Measurements from ENCODE around the gene RIPOR3.
"Not testable (repeated sequence)": the region's sequence is repeated elsewhere in the genome, so short reads cannot be mapped to it uniquely, and the experiment has no call there.

Gene RIPOR3

GRCh38 chr20:50655311-50655880 lies 35.9 kb downstream of the RIPOR3 start:
- DNase-seq (ENCODE audit: low spot score), result no peak

GRCh38 chr20:50654904-50655303 lies 36.4 kb downstream of the RIPOR3 start:
- no peak for DNase-seq (ENCODE audit: low spot score)

GRCh38 chr20:50652702-50653294 lies 38.5 kb downstream of the RIPOR3 start:
- DNase-seq (ENCODE audit: low spot score), result no peak

- no peak for DNase-seq (ENCODE audit: low spot score)
Observed at GRCh38 chr20:50651676-50652075, 39.7 kb downstream of the RIPOR3 start.

- no peak for DNase-seq (ENCODE audit: low spot score)
Observed at GRCh38 chr20:50649590-50649989, 41.8 kb downstream of the RIPOR3 start.

GRCh38 chr20:50648651-50649050 lies 42.7 kb downstream of the RIPOR3 start:
- DNase-seq (ENCODE audit: low spot score), result no peak

- no peak for DNase-seq (ENCODE audit: low spot score)
Observed at GRCh38 chr20:50646483-50646996, 44.8 kb downstream of the RIPOR3 start.

GRCh38 chr20:50645253-50646068 lies 45.9 kb downstream of the RIPOR3 start:
- no peak for DNase-seq (ENCODE audit: low spot score)

GRCh38 chr20:50642288-50642803 lies 49.0 kb downstream of the RIPOR3 start:
- no peak for DNase-seq (ENCODE audit: low spot score)

- not testable (repeated sequence) for DNase-seq (ENCODE audit: low spot score)
Observed at GRCh38 chr20:50641625-50642287, 49.6 kb downstream of the RIPOR3 start.

- not testable (repeated sequence) for DNase-seq (ENCODE audit: low spot score)
Observed at GRCh38 chr20:50639971-50640711, 51.2 kb downstream of the RIPOR3 start.

GRCh38 chr20:50638015-50638847 lies 53.1 kb downstream of the RIPOR3 start:
- not testable (repeated sequence) for DNase-seq (ENCODE audit: low spot score)

- DNase-seq (ENCODE audit: low spot score), result no peak
Observed at GRCh38 chr20:50636601-50637540, 54.5 kb downstream of the RIPOR3 start.

GRCh38 chr20:50635676-50636600 lies 55.4 kb downstream of the RIPOR3 start:
- peak; percentile 76 for DNase-seq (ENCODE audit: low spot score)

GRCh38 chr20:50635014-50635557 lies 56.3 kb downstream of the RIPOR3 start:
- DNase-seq (ENCODE audit: low spot score), result no peak

GRCh38 chr20:50634191-50634590 lies 57.2 kb downstream of the RIPOR3 start:
- DNase-seq (ENCODE audit: low spot score), result no peak

GRCh38 chr20:50633361-50633760 lies 58.0 kb downstream of the RIPOR3 start:
- DNase-seq (ENCODE audit: low spot score), result no peak

- DNase-seq (ENCODE audit: low spot score), result no peak
Observed at GRCh38 chr20:50632701-50633100, 58.6 kb downstream of the RIPOR3 start.
